H9 (cell line): ENCODE results near the gene MYLK. TPM values are rescaled to one million over a fixed set of nuclear protein-coding genes. Genes with fewer than 3 reads are reported as not detected.
A peak's percentile ranks its signal among the peaks of the same experiment; 100 is the strongest.

Source experiments
- DNase-seq: peaks from one replicate; pipeline ENCODE4 v3.0.0-alpha.2; 2017
- H2AFZ ChIP-seq: one replicate; pipeline ENCODE4 v1.6.1; 2013; ENCODE audit warnings: mild to moderate bottlenecking, low read length, control low read depth, moderate library complexity
- H2AK5ac ChIP-seq: 2 replicates; pipeline ENCODE4 v1.6.1; 2013; ENCODE audit warnings: low read length, control low read depth, mixed read lengths; ENCODE audit not compliant: insufficient read length
- H2BK120ac ChIP-seq: one replicate; pipeline ENCODE4 v1.6.1; 2013; ENCODE audit warnings: low read depth, mild to moderate bottlenecking, low read length, control low read depth, inconsistent platforms; ENCODE audit not compliant: poor library complexity, severe bottlenecking
- H2BK12ac ChIP-seq: 2 replicates; pipeline ENCODE4 v1.6.1; 2013; ENCODE audit warnings: low read length, control low read depth, mixed read lengths, low read depth; ENCODE audit not compliant: insufficient read length
- H2BK15ac ChIP-seq: 2 replicates; pipeline ENCODE4 v1.6.1; 2013; ENCODE audit warnings: low read depth, low read length, control low read depth
- H2BK20ac ChIP-seq: one replicate; pipeline ENCODE4 v1.6.1; 2013; ENCODE audit warnings: low read depth, mild to moderate bottlenecking, low read length, control low read depth, inconsistent platforms; ENCODE audit not compliant: poor library complexity, severe bottlenecking
- H2BK5ac ChIP-seq: 2 replicates; pipeline ENCODE4 v1.6.1; 2013; ENCODE audit warnings: low read length, control low read depth, mixed read lengths; ENCODE audit not compliant: insufficient read length
- H3K14ac ChIP-seq: 2 replicates; pipeline ENCODE4 v1.6.1; 2013; ENCODE audit warnings: low read length, control low read depth; ENCODE audit not compliant: insufficient read depth
- H3K18ac ChIP-seq: 2 replicates; pipeline ENCODE4 v1.6.1; 2013; ENCODE audit warnings: low read depth, mild to moderate bottlenecking, mixed read lengths, low read length, control low read depth; ENCODE audit not compliant: insufficient read length
- H3K23ac ChIP-seq: 2 replicates; pipeline ENCODE4 v1.6.1; 2013; ENCODE audit warnings: low read length, control low read depth, mixed read lengths, low read depth; ENCODE audit not compliant: insufficient read length
- H3K23me2 ChIP-seq: 2 replicates; pipeline ENCODE4 v1.6.1; 2013; ENCODE audit warnings: low read depth, mild to moderate bottlenecking, mixed read lengths, low read length, control low read depth; ENCODE audit not compliant: insufficient read length, poor library complexity, severe bottlenecking
- H3K27ac ChIP-seq: 2 replicates; pipeline ENCODE4 v1.5.1; 2013; ENCODE audit warnings: low read length, control low read depth, mixed read lengths, low read depth; ENCODE audit not compliant: insufficient read length
- H3K27me3 ChIP-seq: 2 replicates; pipeline ENCODE4 v1.6.1; 2013; ENCODE audit warnings: low read length, control low read depth, inconsistent platforms; ENCODE audit not compliant: insufficient read depth
- H3K4ac ChIP-seq: 2 replicates; pipeline ENCODE4 v1.6.1; 2013; ENCODE audit warnings: low read depth, mild to moderate bottlenecking, control low read depth, inconsistent platforms, low read length, moderate library complexity
- H3K4me1 ChIP-seq: 2 replicates; pipeline ENCODE4 v1.6.1; 2013; ENCODE audit warnings: low read length, control low read depth, inconsistent platforms; ENCODE audit not compliant: insufficient read depth
- H3K4me2 ChIP-seq: 2 replicates; pipeline ENCODE4 v1.6.1; 2013; ENCODE audit warnings: low read length, control low read depth, mixed read lengths; ENCODE audit not compliant: insufficient read length, insufficient read depth
- H3K56ac ChIP-seq: 2 replicates; pipeline ENCODE4 v1.6.1; 2013; ENCODE audit warnings: low read depth, mild to moderate bottlenecking, mixed read lengths, low read length, control low read depth; ENCODE audit not compliant: insufficient read length
- H3K79me1 ChIP-seq: 2 replicates; pipeline ENCODE4 v1.6.1; 2013; ENCODE audit warnings: low read depth, mild to moderate bottlenecking, moderate library complexity, low read length, control low read depth, inconsistent platforms; ENCODE audit not compliant: insufficient read depth, poor library complexity, severe bottlenecking
- H3K79me2 ChIP-seq: 2 replicates; pipeline ENCODE4 v1.6.1; 2013; ENCODE audit warnings: low read length, control low read depth, inconsistent platforms; ENCODE audit not compliant: insufficient read depth
- H3K9ac ChIP-seq: 2 replicates; pipeline ENCODE4 v1.6.1; 2013; ENCODE audit warnings: low read length, control low read depth, mixed read lengths; ENCODE audit not compliant: insufficient read length; ENCODE audit errors: extremely low read depth
- H3K9me3 ChIP-seq: one replicate; pipeline ENCODE4 v1.6.1; 2013; ENCODE audit warnings: low read depth, low read length, inconsistent platforms; ENCODE audit not compliant: control insufficient read depth
- H3T11ph ChIP-seq: one replicate; pipeline ENCODE4 v1.6.1; 2013; ENCODE audit warnings: mild to moderate bottlenecking, low read length, control low read depth, inconsistent platforms
- H4K20me1 ChIP-seq: one replicate; pipeline ENCODE4 v1.6.1; 2013; ENCODE audit not compliant: control insufficient read depth, insufficient read length, insufficient read depth
- H4K5ac ChIP-seq: 2 replicates; pipeline ENCODE4 v1.6.1; 2013; ENCODE audit warnings: low read depth, mild to moderate bottlenecking, mixed read lengths, low read length, control low read depth; ENCODE audit not compliant: insufficient read length
- H4K8ac ChIP-seq: replicated peaks from 2 replicates; pipeline ENCODE4 v1.6.1; 2013; ENCODE audit warnings: low read length, control low read depth, mixed read lengths, low read depth; ENCODE audit not compliant: insufficient read length
- H4K91ac ChIP-seq: 2 replicates; pipeline ENCODE4 v1.6.1; 2013; ENCODE audit warnings: low read depth, mild to moderate bottlenecking, moderate library complexity, mixed read lengths, low read length, control low read depth; ENCODE audit not compliant: insufficient read length
- H3K27ac Mint-ChIP-seq, 3 experiments: 2 replicates in 2 of 3; 3 replicates in 1 of 3; pipeline ENCODE4 v1.8.0; 2020 to 2021; ENCODE audit warnings: mixed read lengths in 3 of 3, mild to moderate bottlenecking in 1 of 3, moderate library complexity in 1 of 3
- H3K27me3 Mint-ChIP-seq: 2 replicates; pipeline ENCODE4 v1.8.0; 2021; ENCODE audit warnings: low read depth, mild to moderate bottlenecking, moderate library complexity, mixed read lengths
- H3K36me3 Mint-ChIP-seq, 3 experiments: 2 replicates in 2 of 3; 3 replicates in 1 of 3; pipeline ENCODE4 v1.8.0; 2020 to 2021; ENCODE audit warnings: low read depth in 3 of 3, mixed read lengths in 3 of 3; ENCODE audit not compliant: insufficient read depth in 1 of 3
- H3K4me1 Mint-ChIP-seq, 2 experiments: 2 replicates each; pipeline ENCODE4 v1.8.0; 2020; ENCODE audit warnings: mixed read lengths in 2 of 2
- H3K4me3 Mint-ChIP-seq, 2 experiments: 2 replicates in 1 of 2; 3 replicates in 1 of 2; pipeline ENCODE4 v1.8.0; 2020 to 2021; ENCODE audit warnings: mild to moderate bottlenecking in 2 of 2, mixed read lengths in 2 of 2, moderate library complexity in 1 of 2
- H3K9me3 Mint-ChIP-seq, 2 experiments: 2 replicates in 1 of 2; 3 replicates in 1 of 2; pipeline ENCODE4 v1.8.0; 2020; ENCODE audit warnings: mild to moderate bottlenecking in 2 of 2, mixed read lengths in 2 of 2, moderate library complexity in 1 of 2
- CTCF ChIP-seq: fragments of 200-600 bp; sonication (generic); conservative IDR thresholded peaks from 3 replicates; pipeline ENCODE4 v1.8.0; 2021; ENCODE audit warnings: antibody characterized with exemption, mild to moderate bottlenecking
- WGBS: extraction: QIAGEN DNeasy Blood & Tissue Kit; methylation state at CpG from one replicate; pipeline ENCODE4 v1.1.7; 2013; ENCODE audit warnings: missing lambda C conversion rate, low lambda C conversion rate, mixed read lengths; ENCODE audit not compliant: insufficient read length; ENCODE audit errors: extremely low coverage; 5-methylcytosine and 5-hydroxymethylcytosine counted together
- total RNA-seq: library from RNA; stranded (reverse); gene quantifications from 2 replicates; pipeline ENCODE4 v1.2.1, GENCODE V29; 2021

Gene MYLK
- total RNA-seq, 1 experiment from 2014 or later, result 10.1 TPM

- H3K14ac ChIP-seq, result no peak overlapping the region
- no peak overlapping the region for H2BK5ac ChIP-seq
- no peak for TF ChIP-seq CTCF
- no peak overlapping the region for H3K9ac ChIP-seq
- H3K27ac Mint-ChIP-seq, result peak overlapping the region in 1 of 3 experiments; percentile 16; a peak in 1 of 7 replicates
- no peaks in the 10 kb centered on the region for H3K79me2 ChIP-seq
- no peak overlapping the region for H2BK120ac ChIP-seq
- peaks cover 32% of the 10 kb centered on the region for H3K27me3 Mint-ChIP-seq
- no peaks in the 10 kb centered on the region for H4K20me1 ChIP-seq
- H3K9me3 Mint-ChIP-seq, result no peaks in the 10 kb centered on the region
- H2BK20ac ChIP-seq, result no peak overlapping the region
- no peak overlapping the region for H3K23ac ChIP-seq
- no CpG with 5 or more reads among the region's 2 CpGs for WGBS
- no peak overlapping the region for H3K4me3 Mint-ChIP-seq
- no peak overlapping the region for H4K8ac ChIP-seq
- no peak overlapping the region for H2AFZ ChIP-seq
- H3K18ac ChIP-seq, result no peak overlapping the region
- H4K5ac ChIP-seq, result no peak overlapping the region
- H3K27me3 ChIP-seq, result peaks cover 4% of the 10 kb centered on the region; the same call in 1 of the 2 replicates
- no peak overlapping the region for H3K4ac ChIP-seq
- no peak overlapping the region for H2BK15ac ChIP-seq
- no peak overlapping the region for H3K27ac ChIP-seq
- peaks cover 21 to 26% of the 10 kb centered on the region in 2 experiments for H3K4me1 Mint-ChIP-seq
- no peak overlapping the region for H2BK12ac ChIP-seq
- no peaks in the 10 kb centered on the region for H3K9me3 ChIP-seq
- no peak overlapping the region for H4K91ac ChIP-seq
- no peak overlapping the region for H3K4me2 ChIP-seq
- peak; percentile 69 for DNase-seq
- H3K79me1 ChIP-seq, result no peaks in the 10 kb centered on the region
- peaks cover 0 to 3% (median 2%) of the 10 kb centered on the region in 3 experiments; a peak in 1 of 7 replicates for H3K36me3 Mint-ChIP-seq
- H2AK5ac ChIP-seq, result no peak overlapping the region
- no peak overlapping the region for H3K56ac ChIP-seq
- peaks cover 13% of the 10 kb centered on the region for H3K23me2 ChIP-seq
- H3T11ph ChIP-seq, result no peak overlapping the region
- no peaks in the 10 kb centered on the region for H3K4me1 ChIP-seq
Measured at GRCh38 chr3:123881771-123882170, 2.4 kb downstream of the MYLK start.
